Gastroesophageal sphincter (tissue), 3 donors: Measurements from ENCODE around the gene ULK2.

Experiments
- EP300 ChIP-seq: sonication (generic); formaldehyde crosslinking; IDR thresholded peaks from one replicate; pipeline ENCODE4 v1.6.1; 2017; ENCODE audit warnings: antibody characterized with exemption, mild to moderate bottlenecking
- POLR2A ChIP-seq, 2 donors: fragments of 450-650 bp; IDR thresholded peaks; one replicate each; pipeline ENCODE4 v1.6.1; 2017; ENCODE audit warnings: antibody characterized with exemption in 2 of 2, mild to moderate bottlenecking in 2 of 2, moderate library complexity in 1 of 2
- POLR2AphosphoS5 ChIP-seq: sonication (generic); formaldehyde crosslinking; IDR thresholded peaks from one replicate; pipeline ENCODE4 v1.6.1; 2017; ENCODE audit warnings: antibody characterized with exemption
- TF ChIP-seq, protein P1 (sequence below), 4 experiments: fragments of 200-600 bp in 2 of 4; fragments of 450-650 bp in 2 of 4; sonication (generic) in 1 of 4; IDR thresholded peaks; one replicate each; pipeline ENCODE4 v1.5.1; 2017 to 2019; ENCODE audit warnings: antibody characterized with exemption in 4 of 4, mild to moderate bottlenecking in 2 of 4, moderate library complexity in 2 of 4

DNA sequence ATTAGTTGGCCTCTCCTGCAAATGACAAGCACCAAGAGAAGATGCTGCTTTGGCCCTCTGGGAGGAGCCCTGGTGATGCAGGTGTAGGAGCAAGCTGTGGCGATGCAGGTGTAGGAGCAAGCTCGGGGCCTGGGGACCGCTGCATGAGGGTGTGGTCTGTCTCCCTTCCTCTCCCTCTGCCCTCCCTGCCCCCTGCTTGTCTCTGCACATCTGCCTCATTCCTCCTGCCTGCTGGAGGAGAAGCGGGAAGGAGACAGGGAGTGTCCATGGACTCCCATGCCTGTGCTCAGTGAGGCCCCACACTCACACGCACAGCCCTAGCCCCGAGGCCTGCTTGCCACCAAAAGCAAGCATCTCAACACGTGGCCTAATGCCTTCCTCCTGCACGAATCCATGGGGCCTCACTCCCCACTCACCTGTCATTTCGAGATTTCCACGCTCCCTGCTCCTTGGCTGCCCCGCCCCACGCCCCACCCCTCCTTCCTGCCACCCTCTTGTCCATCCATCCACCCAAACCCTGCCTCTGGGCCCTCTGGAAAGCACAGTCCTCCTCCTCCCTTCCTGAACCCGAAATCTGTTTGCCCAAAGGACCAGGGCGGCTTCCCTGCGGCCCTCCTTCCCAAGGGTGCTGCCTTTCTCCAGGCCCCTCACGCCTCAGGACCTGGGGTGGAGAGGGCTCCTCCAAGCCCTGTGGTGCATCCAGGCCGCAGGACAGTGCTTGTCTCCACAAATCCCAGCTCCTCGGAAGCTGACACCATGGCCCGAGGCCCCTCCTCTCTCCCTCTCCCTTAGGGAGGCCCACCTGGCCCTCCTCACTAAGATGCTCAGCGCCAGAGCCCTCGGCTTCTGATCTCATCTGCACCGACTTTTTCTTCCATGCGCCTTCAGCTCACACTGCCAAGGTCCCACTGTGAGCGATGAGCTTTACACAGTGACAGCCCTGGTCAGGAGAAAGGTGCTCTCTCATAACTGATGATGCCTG, 107.9 kb downstream of the ULK2 start:
- TF ChIP-seq, protein P1, sequence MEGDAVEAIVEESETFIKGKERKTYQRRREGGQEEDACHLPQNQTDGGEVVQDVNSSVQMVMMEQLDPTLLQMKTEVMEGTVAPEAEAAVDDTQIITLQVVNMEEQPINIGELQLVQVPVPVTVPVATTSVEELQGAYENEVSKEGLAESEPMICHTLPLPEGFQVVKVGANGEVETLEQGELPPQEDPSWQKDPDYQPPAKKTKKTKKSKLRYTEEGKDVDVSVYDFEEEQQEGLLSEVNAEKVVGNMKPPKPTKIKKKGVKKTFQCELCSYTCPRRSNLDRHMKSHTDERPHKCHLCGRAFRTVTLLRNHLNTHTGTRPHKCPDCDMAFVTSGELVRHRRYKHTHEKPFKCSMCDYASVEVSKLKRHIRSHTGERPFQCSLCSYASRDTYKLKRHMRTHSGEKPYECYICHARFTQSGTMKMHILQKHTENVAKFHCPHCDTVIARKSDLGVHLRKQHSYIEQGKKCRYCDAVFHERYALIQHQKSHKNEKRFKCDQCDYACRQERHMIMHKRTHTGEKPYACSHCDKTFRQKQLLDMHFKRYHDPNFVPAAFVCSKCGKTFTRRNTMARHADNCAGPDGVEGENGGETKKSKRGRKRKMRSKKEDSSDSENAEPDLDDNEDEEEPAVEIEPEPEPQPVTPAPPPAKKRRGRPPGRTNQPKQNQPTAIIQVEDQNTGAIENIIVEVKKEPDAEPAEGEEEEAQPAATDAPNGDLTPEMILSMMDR (IDR thresholded peaks at IDR 0.05): no peak
- TF ChIP-seq POLR2AphosphoS5: no peak
- TF ChIP-seq EP300: no peak
- no peak for TF ChIP-seq POLR2A (IDR thresholded peaks at IDR 0.05)
